Measurements from ENCODE around the gene CROCC2. TPM values are rescaled to one million over a fixed set of nuclear protein-coding genes. Genes with fewer than 3 reads are reported as not detected.

Gene CROCC2
- total RNA-seq, 1 donor from 2014 or later, result not detected

DNA sequence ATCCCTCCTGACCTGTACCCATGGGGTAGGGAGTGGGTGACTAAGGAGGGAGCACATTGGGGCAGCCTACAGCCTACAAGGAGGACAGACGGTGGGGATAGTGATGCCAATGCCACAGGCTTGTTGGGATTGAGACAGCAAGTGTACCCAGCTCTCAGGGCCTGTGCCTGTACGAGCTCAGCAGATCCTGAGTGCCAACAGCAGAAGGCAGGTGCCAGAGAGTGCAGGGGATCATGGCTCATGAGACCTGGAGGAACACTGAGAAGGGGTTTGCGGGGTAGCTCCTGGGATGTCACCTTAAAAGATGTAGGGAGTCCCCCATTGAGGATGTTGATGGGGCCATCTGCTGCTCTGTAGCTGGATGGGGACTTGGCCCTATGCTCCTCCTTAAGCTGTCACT is 82.0 kb downstream of the CROCC2 start:
- no peaks in the 10 kb centered on the region for H3K9me3 Mint-ChIP-seq
- TF ChIP-seq, protein P1, sequence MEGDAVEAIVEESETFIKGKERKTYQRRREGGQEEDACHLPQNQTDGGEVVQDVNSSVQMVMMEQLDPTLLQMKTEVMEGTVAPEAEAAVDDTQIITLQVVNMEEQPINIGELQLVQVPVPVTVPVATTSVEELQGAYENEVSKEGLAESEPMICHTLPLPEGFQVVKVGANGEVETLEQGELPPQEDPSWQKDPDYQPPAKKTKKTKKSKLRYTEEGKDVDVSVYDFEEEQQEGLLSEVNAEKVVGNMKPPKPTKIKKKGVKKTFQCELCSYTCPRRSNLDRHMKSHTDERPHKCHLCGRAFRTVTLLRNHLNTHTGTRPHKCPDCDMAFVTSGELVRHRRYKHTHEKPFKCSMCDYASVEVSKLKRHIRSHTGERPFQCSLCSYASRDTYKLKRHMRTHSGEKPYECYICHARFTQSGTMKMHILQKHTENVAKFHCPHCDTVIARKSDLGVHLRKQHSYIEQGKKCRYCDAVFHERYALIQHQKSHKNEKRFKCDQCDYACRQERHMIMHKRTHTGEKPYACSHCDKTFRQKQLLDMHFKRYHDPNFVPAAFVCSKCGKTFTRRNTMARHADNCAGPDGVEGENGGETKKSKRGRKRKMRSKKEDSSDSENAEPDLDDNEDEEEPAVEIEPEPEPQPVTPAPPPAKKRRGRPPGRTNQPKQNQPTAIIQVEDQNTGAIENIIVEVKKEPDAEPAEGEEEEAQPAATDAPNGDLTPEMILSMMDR (conservative IDR thresholded peaks at IDR 0.05), result no peak
- H3K36me3 Mint-ChIP-seq (ENCODE audit: low read depth), result no peaks in the 10 kb centered on the region
- DNase-seq (ENCODE audit: low read depth, low spot score), result no peak
- no peak overlapping the region for H3K4me3 Mint-ChIP-seq
- H3K27me3 Mint-ChIP-seq (ENCODE audit: low read depth), result peaks cover 17% of the 10 kb centered on the region
- H3K27ac Mint-ChIP-seq (ENCODE audit: unreplicated experiment), result no peak overlapping the region
- no peaks in the 10 kb centered on the region for H3K4me1 Mint-ChIP-seq

DNA sequence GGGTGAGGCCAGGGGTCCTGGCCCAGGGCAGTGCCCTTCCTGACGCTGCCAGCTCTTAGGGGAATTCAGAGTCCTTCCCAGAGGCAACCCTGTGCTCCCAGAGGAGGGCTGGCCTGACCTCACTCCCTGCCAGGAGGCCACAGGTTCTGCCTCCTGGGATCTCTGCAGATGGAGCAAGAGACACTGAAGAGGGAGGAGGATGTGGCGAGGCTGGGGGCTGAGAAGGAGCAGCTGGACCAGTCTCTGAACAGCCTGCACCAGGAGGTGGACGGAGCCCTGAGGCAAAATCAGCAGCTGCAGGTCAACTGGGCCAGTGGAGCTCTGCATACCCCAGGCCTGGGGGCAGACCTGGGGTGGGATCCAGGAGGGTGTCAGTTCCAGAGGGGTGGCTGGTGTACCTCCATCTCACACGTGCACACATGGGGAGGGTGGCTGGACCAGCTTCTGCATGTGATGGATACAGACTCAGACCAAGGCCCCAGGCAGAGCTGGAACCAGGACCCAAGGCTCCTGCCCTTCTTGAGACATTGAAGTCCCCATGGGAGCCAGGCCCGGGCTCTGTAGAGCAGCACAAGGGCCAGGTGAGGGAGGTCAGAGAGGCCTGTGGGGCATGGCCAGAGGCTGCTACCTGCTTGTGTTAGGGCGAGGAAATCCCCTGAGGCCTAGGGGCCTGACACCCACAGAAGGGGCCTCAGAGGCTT is 82.6 kb downstream of the CROCC2 start:
- Mint-ChIP-seq H3K36me3 (ENCODE audit: low read depth) (no peaks in the 10 kb centered on the region), H3K27ac (ENCODE audit: unreplicated experiment) (no peak overlapping the region), H3K4me1 (no peaks in the 10 kb centered on the region), H3K27me3 (ENCODE audit: low read depth) (peaks cover 13% of the 10 kb centered on the region), H3K4me3 (no peak overlapping the region), H3K9me3 (no peaks in the 10 kb centered on the region)
- TF ChIP-seq, protein P1 (conservative IDR thresholded peaks at IDR 0.05), result no peak
- DNase-seq (ENCODE audit: low read depth, low spot score), result no peak

DNA sequence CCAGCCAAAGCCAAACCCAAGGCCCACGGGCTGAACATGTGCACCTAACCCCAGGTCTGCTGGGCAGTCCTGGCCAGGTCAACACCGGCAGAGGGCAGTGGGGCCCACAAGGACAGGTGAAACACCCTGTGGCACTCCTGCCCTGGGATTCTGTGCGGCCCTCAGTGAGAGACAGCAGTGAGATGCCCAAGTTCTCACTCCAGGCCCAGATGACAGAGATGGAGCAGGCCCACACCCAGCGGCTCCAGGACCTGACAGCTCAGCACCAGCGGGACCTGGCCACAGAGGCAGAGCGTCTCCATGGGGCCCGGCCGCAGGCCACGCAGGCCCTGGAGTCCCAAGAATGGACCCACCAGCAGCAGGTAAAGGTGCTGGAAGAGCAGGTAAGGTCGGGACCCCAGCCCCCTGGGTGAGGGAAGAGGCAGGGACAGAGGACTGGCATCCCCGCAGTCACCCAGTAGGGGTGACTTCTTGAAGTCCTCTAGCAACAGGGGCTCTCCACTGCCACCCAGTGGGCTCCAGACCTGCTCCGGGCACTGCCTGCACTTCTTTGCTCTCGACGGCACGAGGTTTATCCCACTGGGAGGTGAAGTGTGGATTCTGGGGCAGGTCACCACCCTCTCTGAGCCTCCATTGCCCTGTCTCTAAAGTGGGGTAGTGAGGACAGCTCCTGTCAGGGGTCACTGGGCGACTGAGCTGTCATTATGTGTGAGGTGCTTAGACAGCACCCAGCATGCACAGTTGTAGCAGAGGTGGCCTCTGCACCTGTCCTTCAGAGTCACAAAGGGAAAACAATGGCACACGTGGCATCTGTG is 83.5 kb downstream of the CROCC2 start:
- H3K27me3 Mint-ChIP-seq (ENCODE audit: low read depth), result peaks cover 6% of the 10 kb centered on the region
- TF ChIP-seq, protein P1 (conservative IDR thresholded peaks at IDR 0.05), result peak; percentile 59
- H3K36me3 Mint-ChIP-seq (ENCODE audit: low read depth), result no peaks in the 10 kb centered on the region
- no peaks in the 10 kb centered on the region for H3K4me1 Mint-ChIP-seq
- peak; percentile 42 for DNase-seq (ENCODE audit: low read depth, low spot score)
- no peak overlapping the region for H3K4me3 Mint-ChIP-seq
- no peaks in the 10 kb centered on the region for H3K9me3 Mint-ChIP-seq
- H3K27ac Mint-ChIP-seq (ENCODE audit: unreplicated experiment), result no peak overlapping the region

DNA sequence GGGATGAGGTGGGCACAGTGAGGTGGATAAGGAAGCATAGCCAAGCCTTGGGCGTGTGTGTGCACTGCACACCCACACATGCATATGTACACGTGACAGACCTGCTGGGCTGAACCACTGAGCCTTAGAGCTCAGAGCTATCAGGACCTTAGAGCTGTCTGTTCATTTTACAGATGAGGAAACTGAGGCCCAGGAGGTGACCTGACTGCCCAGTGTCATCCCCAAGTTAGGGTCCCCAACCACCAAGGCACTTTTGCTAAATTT is 84.1 kb downstream of the CROCC2 start:
- TF ChIP-seq, protein P1 (conservative IDR thresholded peaks at IDR 0.05), result no peak
- DNase-seq (ENCODE audit: low read depth, low spot score), result no peak
- no peaks in the 10 kb centered on the region for H3K4me1 Mint-ChIP-seq
- no peaks in the 10 kb centered on the region for H3K9me3 Mint-ChIP-seq
- H3K27ac Mint-ChIP-seq (ENCODE audit: unreplicated experiment), result no peak overlapping the region
- H3K36me3 Mint-ChIP-seq (ENCODE audit: low read depth), result no peaks in the 10 kb centered on the region
- H3K27me3 Mint-ChIP-seq (ENCODE audit: low read depth), result peaks cover 6% of the 10 kb centered on the region
- H3K4me3 Mint-ChIP-seq, result no peak overlapping the region

DNA sequence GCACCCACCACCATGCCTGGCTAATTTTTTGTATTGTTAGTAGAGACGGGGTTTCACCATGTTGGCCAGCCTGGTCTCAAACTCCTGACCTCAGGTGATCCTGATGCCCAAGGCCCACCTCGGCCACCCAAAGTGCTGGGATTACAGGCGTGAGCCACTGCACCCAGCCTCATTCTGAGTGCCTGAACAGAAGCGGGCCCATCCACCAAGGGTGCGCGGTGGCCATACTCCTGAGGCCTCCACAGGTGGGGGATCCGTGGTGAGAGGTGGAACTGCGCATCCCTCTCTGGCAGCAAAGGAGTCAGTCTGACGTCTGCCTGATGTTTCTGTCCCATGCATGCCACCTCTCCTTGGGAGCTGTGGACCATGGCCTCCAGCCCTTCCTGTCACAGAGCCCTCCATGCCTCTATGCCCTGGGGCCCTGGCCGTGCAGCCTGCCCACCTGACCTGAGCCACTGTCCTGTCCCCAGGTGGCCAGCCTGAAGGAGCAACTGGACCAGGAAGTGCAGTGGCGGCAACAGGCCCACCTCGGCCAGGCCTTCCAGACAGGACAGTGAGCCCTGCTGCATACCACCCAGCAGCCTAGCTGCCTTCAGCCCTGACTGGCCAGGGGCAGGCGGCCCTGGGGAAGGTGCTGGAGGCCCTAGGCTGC is 84.7 kb downstream of the CROCC2 start:
- Mint-ChIP-seq H3K4me1 (no peaks in the 10 kb centered on the region), H3K9me3 (no peaks in the 10 kb centered on the region), H3K27ac (ENCODE audit: unreplicated experiment) (no peak overlapping the region), H3K4me3 (no peak overlapping the region), H3K36me3 (ENCODE audit: low read depth) (no peaks in the 10 kb centered on the region), H3K27me3 (ENCODE audit: low read depth) (peaks cover 1% of the 10 kb centered on the region)
- no peak for DNase-seq (ENCODE audit: low read depth, low spot score)
- TF ChIP-seq, protein P1 (conservative IDR thresholded peaks at IDR 0.05), result no peak

Measured in neural crest cell (in vitro differentiated cells).